OCI-LY1 (cell line): Measurements from ENCODE around the gene NFILZ.

Experiments used
- H2AFZ ChIP-seq: fragments of 200-600 bp; sonication (generic), shearing (Covaris generic); 2 replicates; pipeline ENCODE4 v1.6.0; 2014; ENCODE audit warnings: antibody characterized with exemption, mild to moderate bottlenecking, low read length
- H3F3A ChIP-seq: fragments of 200-600 bp; sonication (generic), shearing (Covaris generic); 2 replicates; pipeline ENCODE4 v1.6.0; 2014; ENCODE audit warnings: mild to moderate bottlenecking, antibody characterized with exemption, low read length, moderate library complexity; ENCODE audit not compliant: insufficient read depth
- H3K27ac ChIP-seq: fragments of 200-600 bp; sonication (generic); 2 replicates; pipeline ENCODE4 v1.5.1; 2014; ENCODE audit warnings: low read length, mixed run types, mild to moderate bottlenecking, low read depth; ENCODE audit not compliant: poor library complexity, severe bottlenecking
- H3K27me3 ChIP-seq: fragments of 200-600 bp; sonication (generic); 2 replicates; pipeline ENCODE4 v1.6.0; 2014; ENCODE audit warnings: antibody characterized with exemption, mild to moderate bottlenecking, low read length, moderate library complexity; ENCODE audit not compliant: insufficient read depth
- H3K36me3 ChIP-seq: fragments of 200-600 bp; sonication (generic); 2 replicates; pipeline ENCODE4 v1.6.1; 2014; ENCODE audit warnings: mild to moderate bottlenecking, antibody characterized with exemption, low read length, moderate library complexity, mixed read lengths; ENCODE audit not compliant: insufficient read depth
- H3K4me1 ChIP-seq: fragments of 200-600 bp; sonication (generic); 2 replicates; pipeline ENCODE4 v1.5.1; 2014; ENCODE audit warnings: mild to moderate bottlenecking, low read length, moderate library complexity; ENCODE audit not compliant: insufficient read depth, severe bottlenecking
- H3K4me2 ChIP-seq: fragments of 200-600 bp; sonication (generic), shearing (Covaris generic); 2 replicates; pipeline ENCODE4 v1.6.1; 2014; ENCODE audit warnings: low read length
- H3K4me3 ChIP-seq: fragments of 200-600 bp; sonication (generic); 2 replicates; pipeline ENCODE4 v1.5.1; 2014; ENCODE audit warnings: low read length, low read depth, mild to moderate bottlenecking, mixed read lengths; ENCODE audit not compliant: poor library complexity, severe bottlenecking
- H3K79me2 ChIP-seq: fragments of 200-600 bp; shearing (Covaris generic); 2 replicates; pipeline ENCODE4 v1.6.1; 2016; ENCODE audit warnings: mixed run types, low read length, mixed read lengths; ENCODE audit not compliant: insufficient read depth
- H3K9ac ChIP-seq: fragments of 200-600 bp; sonication (generic), shearing (Covaris generic); 2 replicates; pipeline ENCODE4 v1.6.1; 2014; ENCODE audit warnings: mild to moderate bottlenecking, low read length, mixed read lengths
- H3K9me2 ChIP-seq: fragments of 200-600 bp; sonication (generic), shearing (Covaris generic); 2 replicates; pipeline ENCODE4 v1.6.1; 2014; ENCODE audit warnings: low read depth, mild to moderate bottlenecking, low read length, mixed read lengths
- H3K9me3 ChIP-seq: fragments of 200-600 bp; shearing (Covaris generic); 2 replicates; pipeline ENCODE4 v1.6.1; 2014; ENCODE audit warnings: low read length, mixed read lengths
- H4K20me1 ChIP-seq: fragments of 200-600 bp; sonication (generic), shearing (Covaris generic); 2 replicates; pipeline ENCODE4 v1.6.0; 2016; ENCODE audit warnings: mild to moderate bottlenecking, low read length; ENCODE audit not compliant: insufficient read depth
- EZH2 ChIP-seq: fragments of 200-600 bp; sonication (generic), shearing (Covaris generic); IDR thresholded peaks from 2 replicates; pipeline ENCODE4 v1.8.0; 2017; ENCODE audit warnings: borderline replicate concordance, mixed run types, mild to moderate bottlenecking, antibody characterized with exemption, low read length, moderate library complexity, mixed read lengths
- TF ChIP-seq, protein P1 (sequence below): fragments of 200-600 bp; sonication (generic), shearing (Covaris generic); IDR thresholded peaks from 2 replicates; pipeline ENCODE4 v1.5.1; 2017; ENCODE audit warnings: mild to moderate bottlenecking, antibody characterized with exemption, low read length, moderate library complexity, mixed read lengths

Gene NFILZ

DNA sequence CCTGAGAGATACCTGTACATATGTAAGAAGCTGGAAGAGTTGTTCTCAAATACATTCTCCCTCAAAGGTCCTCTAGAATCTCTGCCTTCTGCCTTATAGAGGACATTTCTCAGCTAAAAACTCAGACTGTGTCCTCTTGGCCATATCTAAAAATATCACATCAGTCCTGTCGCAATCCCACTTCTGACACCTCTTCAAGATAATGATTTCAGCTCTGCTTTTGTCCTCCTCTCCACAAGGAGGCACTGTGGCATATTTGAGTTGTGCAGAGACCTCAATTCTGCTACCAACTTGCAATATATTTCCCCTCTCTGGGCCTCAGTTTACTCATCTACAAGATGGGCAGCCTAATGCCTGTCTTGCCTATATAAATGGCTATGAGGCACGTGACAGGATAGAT, 36.5 kb upstream of the NFILZ start:
- Histone ChIP-seq H3F3A (no peaks in the 10 kb centered on the region), H3K9me3 (0 out of 2 replicates have a peak, but pooled peaks cover 3% of the 10 kb centered on the region), H3K27ac (no peak overlapping the region), H3K4me1 (no peaks in the 10 kb centered on the region), H3K4me2 (no peak overlapping the region), H3K4me3 (no peak overlapping the region), H2AFZ (no peak overlapping the region), H3K79me2 (no peaks in the 10 kb centered on the region), H3K27me3 (no peaks in the 10 kb centered on the region; the same call in 1 of the 2 replicates), H3K9me2 (no peaks in the 10 kb centered on the region), H3K9ac (no peak overlapping the region), H4K20me1 (no peaks in the 10 kb centered on the region), H3K36me3 (no peaks in the 10 kb centered on the region)
- TF ChIP-seq, protein P1, sequence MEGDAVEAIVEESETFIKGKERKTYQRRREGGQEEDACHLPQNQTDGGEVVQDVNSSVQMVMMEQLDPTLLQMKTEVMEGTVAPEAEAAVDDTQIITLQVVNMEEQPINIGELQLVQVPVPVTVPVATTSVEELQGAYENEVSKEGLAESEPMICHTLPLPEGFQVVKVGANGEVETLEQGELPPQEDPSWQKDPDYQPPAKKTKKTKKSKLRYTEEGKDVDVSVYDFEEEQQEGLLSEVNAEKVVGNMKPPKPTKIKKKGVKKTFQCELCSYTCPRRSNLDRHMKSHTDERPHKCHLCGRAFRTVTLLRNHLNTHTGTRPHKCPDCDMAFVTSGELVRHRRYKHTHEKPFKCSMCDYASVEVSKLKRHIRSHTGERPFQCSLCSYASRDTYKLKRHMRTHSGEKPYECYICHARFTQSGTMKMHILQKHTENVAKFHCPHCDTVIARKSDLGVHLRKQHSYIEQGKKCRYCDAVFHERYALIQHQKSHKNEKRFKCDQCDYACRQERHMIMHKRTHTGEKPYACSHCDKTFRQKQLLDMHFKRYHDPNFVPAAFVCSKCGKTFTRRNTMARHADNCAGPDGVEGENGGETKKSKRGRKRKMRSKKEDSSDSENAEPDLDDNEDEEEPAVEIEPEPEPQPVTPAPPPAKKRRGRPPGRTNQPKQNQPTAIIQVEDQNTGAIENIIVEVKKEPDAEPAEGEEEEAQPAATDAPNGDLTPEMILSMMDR: no peak
- no peak for TF ChIP-seq EZH2

DNA sequence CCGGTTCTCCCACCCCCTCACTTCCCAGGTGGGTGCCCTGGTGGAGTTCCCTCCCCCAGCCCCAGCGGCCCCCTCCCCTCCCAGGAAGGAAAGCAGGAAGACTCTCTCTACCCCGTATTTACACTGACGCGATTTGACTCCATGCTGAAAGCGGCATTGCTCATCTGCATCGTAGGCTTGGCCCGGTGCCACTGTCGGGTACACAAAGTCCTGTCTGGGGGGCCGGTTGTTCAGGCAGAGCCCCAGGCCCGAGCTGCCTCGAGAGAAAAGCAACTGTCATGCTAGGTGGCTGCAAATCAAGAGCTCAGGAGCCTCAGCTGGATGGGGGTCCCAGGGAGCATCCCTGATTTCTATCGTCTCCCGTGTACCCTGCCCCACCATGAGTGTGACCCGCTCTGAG, 34.8 kb upstream of the NFILZ start:
- TF ChIP-seq, protein P1: no peak
- no peak for TF ChIP-seq EZH2
- no peaks in the 10 kb centered on the region; the same call in 1 of the 2 replicates for H3K27me3 ChIP-seq
- no peaks in the 10 kb centered on the region for H3K4me1 ChIP-seq
- no peak overlapping the region for H3K27ac ChIP-seq
- no peak overlapping the region for H3K9ac ChIP-seq
- no peaks in the 10 kb centered on the region for H4K20me1 ChIP-seq
- H3K9me3 ChIP-seq: 0 out of 2 replicates have a peak, but pooled peaks cover 3% of the 10 kb centered on the region
- no peak overlapping the region for H3K4me3 ChIP-seq
- no peaks in the 10 kb centered on the region for H3F3A ChIP-seq
- no peak overlapping the region for H3K4me2 ChIP-seq
- H2AFZ ChIP-seq: no peak overlapping the region
- H3K36me3 ChIP-seq: no peaks in the 10 kb centered on the region
- H3K79me2 ChIP-seq: no peaks in the 10 kb centered on the region
- no peaks in the 10 kb centered on the region for H3K9me2 ChIP-seq

DNA sequence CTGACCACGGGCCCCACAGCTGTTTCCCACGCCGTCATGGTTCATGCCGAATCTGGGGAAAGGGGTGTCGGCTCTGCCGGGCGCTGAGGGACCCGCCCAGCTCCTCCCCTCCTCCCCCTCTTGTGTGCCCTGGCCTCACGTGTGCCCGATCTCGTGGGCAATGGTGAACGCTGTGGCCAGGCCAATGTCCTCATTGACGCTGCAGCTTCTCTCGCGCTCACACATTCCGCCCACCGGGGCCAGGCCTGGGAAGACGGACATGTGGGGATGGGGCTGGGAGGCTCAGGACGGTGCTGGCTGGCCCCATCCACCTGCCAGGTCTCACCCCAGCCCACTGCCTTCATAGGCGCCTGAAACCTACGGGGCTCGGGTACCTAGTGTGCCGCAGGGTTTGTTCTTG, 34.3 kb upstream of the NFILZ start:
- TF ChIP-seq EZH2: no peak
- TF ChIP-seq, protein P1: no peak
- H3K27me3 ChIP-seq: no peaks in the 10 kb centered on the region; the same call in 1 of the 2 replicates

More for the DNA sequence above, 34.3 kb upstream of the NFILZ start:
- no peaks in the 10 kb centered on the region for H3K36me3 ChIP-seq
- no peak overlapping the region for H3K4me2 ChIP-seq
- H3K9me3 ChIP-seq: 0 out of 2 replicates have a peak, but pooled peaks cover 3% of the 10 kb centered on the region
- H3K79me2 ChIP-seq: no peaks in the 10 kb centered on the region
- no peaks in the 10 kb centered on the region for H3K9me2 ChIP-seq
- no peak overlapping the region for H2AFZ ChIP-seq
- no peak overlapping the region for H3K27ac ChIP-seq
- H3K4me3 ChIP-seq: no peak overlapping the region
- no peaks in the 10 kb centered on the region for H3F3A ChIP-seq
- H3K4me1 ChIP-seq: no peaks in the 10 kb centered on the region
- H4K20me1 ChIP-seq: no peaks in the 10 kb centered on the region
- no peak overlapping the region for H3K9ac ChIP-seq
